ENCODE results near the gene FALEC.

Gene FALEC

GRCh38 chr1:150515328-150516049, at the start of gene FALEC:
Gene FALEC, plus strand, starts transcription at chr1:150515752.
- Histone ChIP-seq H3K9me3 (ENCODE audit: severe bottlenecking) (no peaks in the 10 kb centered on the region), H3K4me3 (ENCODE audit: severe bottlenecking) (peak within 1 kb of the TSS; percentile 40), H3K27me3 (ENCODE audit: insufficient read depth, poor library complexity, severe bottlenecking) (no peaks in the 10 kb centered on the region), H3K4me1 (ENCODE audit: insufficient read depth, poor library complexity, severe bottlenecking) (peaks cover 11% of the 10 kb centered on the region), H3K36me3 (ENCODE audit: low read depth) (no peaks in the 10 kb centered on the region), H3K27ac (ENCODE audit: poor library complexity, severe bottlenecking) (peak within 1 kb of the TSS; percentile 22)
- no peak for TF ChIP-seq CTCF (IDR thresholded peaks at IDR 0.05; ENCODE audit: poor library complexity, severe bottlenecking)
- DNase-seq (ENCODE audit: low spot score) (peak; percentile 95), ATAC-seq (ENCODE audit: low read depth) (peak; percentile 94)

GRCh38 chr1:150466964-150467363, 48.6 kb upstream of the FALEC start:
- H3K27ac ChIP-seq (ENCODE audit: poor library complexity, severe bottlenecking) = no peak overlapping the region
- H3K4me3 ChIP-seq (ENCODE audit: severe bottlenecking) = no peak overlapping the region
- no peaks in the 10 kb centered on the region for H3K4me1 ChIP-seq (ENCODE audit: insufficient read depth, poor library complexity, severe bottlenecking)
- ATAC-seq (ENCODE audit: low read depth) (no peak), DNase-seq (ENCODE audit: low spot score) (no peak)
- no peaks in the 10 kb centered on the region for H3K27me3 ChIP-seq (ENCODE audit: insufficient read depth, poor library complexity, severe bottlenecking)
- peaks cover 61% of the 10 kb centered on the region for H3K36me3 ChIP-seq (ENCODE audit: low read depth)
- H3K9me3 ChIP-seq (ENCODE audit: severe bottlenecking) = no peaks in the 10 kb centered on the region
- TF ChIP-seq CTCF (IDR thresholded peaks at IDR 0.05; ENCODE audit: poor library complexity, severe bottlenecking) = no peak

- H3K27me3 ChIP-seq (ENCODE audit: insufficient read depth, poor library complexity, severe bottlenecking) = no peaks in the 10 kb centered on the region
- H3K36me3 ChIP-seq (ENCODE audit: low read depth) = peaks cover 68% of the 10 kb centered on the region
Measured at GRCh38 chr1:150469291-150469690, 46.3 kb upstream of the FALEC start.

GRCh38 chr1:150472601-150473200, 42.9 kb upstream of the FALEC start:
- no peak overlapping the region for H3K27ac ChIP-seq (ENCODE audit: poor library complexity, severe bottlenecking)
- no peak overlapping the region for H3K4me3 ChIP-seq (ENCODE audit: severe bottlenecking)
- H3K4me1 ChIP-seq (ENCODE audit: insufficient read depth, poor library complexity, severe bottlenecking) = peaks cover 15% of the 10 kb centered on the region
- H3K9me3 ChIP-seq (ENCODE audit: severe bottlenecking) = no peaks in the 10 kb centered on the region
- DNase-seq (ENCODE audit: low spot score) (no peak), ATAC-seq (ENCODE audit: low read depth) (no peak)
- no peaks in the 10 kb centered on the region for H3K27me3 ChIP-seq (ENCODE audit: insufficient read depth, poor library complexity, severe bottlenecking)
- TF ChIP-seq CTCF (IDR thresholded peaks at IDR 0.05; ENCODE audit: poor library complexity, severe bottlenecking) = no peak
- peaks cover 43% of the 10 kb centered on the region for H3K36me3 ChIP-seq (ENCODE audit: low read depth)

More at GRCh38 chr1:150469291-150469690, 46.3 kb upstream of the FALEC start:
- no peak for TF ChIP-seq CTCF (IDR thresholded peaks at IDR 0.05; ENCODE audit: poor library complexity, severe bottlenecking)
- Histone ChIP-seq H3K27ac (ENCODE audit: poor library complexity, severe bottlenecking) (no peak overlapping the region), H3K9me3 (ENCODE audit: severe bottlenecking) (no peaks in the 10 kb centered on the region), H3K4me1 (ENCODE audit: insufficient read depth, poor library complexity, severe bottlenecking) (no peaks in the 10 kb centered on the region), H3K4me3 (ENCODE audit: severe bottlenecking) (no peak overlapping the region)
- DNase-seq (ENCODE audit: low spot score) = no peak
- no peak for ATAC-seq (ENCODE audit: low read depth)

GRCh38 chr1:150473659-150474058, 41.9 kb upstream of the FALEC start:
- H3K27ac ChIP-seq (ENCODE audit: poor library complexity, severe bottlenecking) = no peak overlapping the region

More at GRCh38 chr1:150473659-150474058, 41.9 kb upstream of the FALEC start:
- Histone ChIP-seq H3K9me3 (ENCODE audit: severe bottlenecking) (no peaks in the 10 kb centered on the region), H3K4me3 (ENCODE audit: severe bottlenecking) (no peak overlapping the region), H3K27me3 (ENCODE audit: insufficient read depth, poor library complexity, severe bottlenecking) (no peaks in the 10 kb centered on the region), H3K36me3 (ENCODE audit: low read depth) (peaks cover 38% of the 10 kb centered on the region), H3K4me1 (ENCODE audit: insufficient read depth, poor library complexity, severe bottlenecking) (peaks cover 25% of the 10 kb centered on the region)
- DNase-seq (ENCODE audit: low spot score) (no peak), ATAC-seq (ENCODE audit: low read depth) (no peak)
- TF ChIP-seq CTCF (IDR thresholded peaks at IDR 0.05; ENCODE audit: poor library complexity, severe bottlenecking) = no peak
